Measurements from ENCODE around the gene WDR81. TPM values are rescaled to one million over a fixed set of nuclear protein-coding genes. Genes with fewer than 3 reads are reported as not detected.

Gene WDR81
- total and polyA plus RNA-seq, 2 donors (not counting 1 experiment from before 2014, with no cell fraction given), result 52.7 to 102 TPM

DNA sequence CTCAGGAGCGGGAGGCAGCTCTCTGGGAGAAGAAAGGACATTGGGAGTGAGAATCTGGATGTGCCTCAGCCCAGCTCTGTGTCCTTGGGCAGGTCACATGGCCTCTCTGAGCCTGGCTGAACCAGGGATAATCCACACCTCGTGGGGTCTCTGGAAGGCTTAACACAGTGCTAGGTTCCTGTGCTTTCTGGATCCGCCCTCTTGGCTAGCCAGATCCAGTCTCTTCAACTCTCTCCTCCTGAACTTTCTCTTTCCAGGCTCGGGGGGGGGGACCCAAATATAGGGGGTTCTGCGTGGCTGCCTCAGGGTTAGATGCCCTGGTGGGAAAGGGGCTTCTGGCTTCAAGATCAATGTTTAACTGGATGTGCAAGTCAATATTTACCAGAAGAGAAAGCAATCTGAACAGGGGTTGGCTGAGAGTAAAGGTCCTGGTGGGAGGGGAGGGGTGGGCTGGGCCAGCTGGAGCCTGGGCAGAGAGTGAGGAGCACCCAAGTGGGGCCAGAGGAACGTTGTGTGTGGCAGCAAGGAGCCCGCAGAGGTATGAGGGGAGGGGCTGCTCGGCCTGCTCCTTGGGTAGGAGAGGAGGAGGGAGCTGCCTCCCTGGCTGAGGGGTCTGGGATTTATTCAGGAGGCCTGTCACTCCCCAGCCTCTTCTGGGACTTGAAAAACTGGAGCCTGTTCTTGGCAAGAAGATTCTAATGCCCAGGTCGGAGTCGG, 18.0 kb downstream of the WDR81 start, which contains the start of gene SERPINF2:
Gene SERPINF2, plus strand, starts transcription at position 501 of the 717 bp plus-strand sequence. CDS start 2,125 bp downstream, outside the sequence.
- H3K27ac Mint-ChIP-seq, result peak within 1 kb of the TSS; percentile 46

More for the DNA sequence above, 18.0 kb downstream of the WDR81 start, which contains the start of gene SERPINF2:
- no peaks in the 10 kb centered on the region for H3K27me3 Mint-ChIP-seq
- Histone ChIP-seq H3K79me2 (ENCODE audit: control insufficient read depth, insufficient read depth, low read length) (no peaks in the 10 kb centered on the region), H3K4me3 (ENCODE audit: control extremely low read depth in 1 of 5, extremely low read depth in 1 of 5, insufficient read depth in 1 of 5, low read depth in 2 of 5, low read length in 4 of 5) (no peak within 1 kb of the TSS), H4K20me1 (ENCODE audit: control insufficient read depth, insufficient read depth, low read length, poor library complexity, severe bottlenecking) (peaks cover 7% of the 10 kb centered on the region), H3K9ac (ENCODE audit: low read length) (no peak within 1 kb of the TSS), H3K27ac (ENCODE audit: low read length in 2 of 2) (no peak within 1 kb of the TSS), H3K9me3 (ENCODE audit: control extremely low read depth in 1 of 3, control insufficient read depth in 2 of 3, insufficient read depth in 1 of 3, low read length in 2 of 3) (no peaks in the 10 kb centered on the region), H3K36me3 (replicated peaks in 1 of 2; ENCODE audit: control extremely low read depth in 1 of 2, control insufficient read depth in 1 of 2, extremely low read depth in 1 of 2, insufficient read depth in 2 of 2, low read length in 1 of 2) (peaks cover 0 to 8% of the 10 kb centered on the region in 2 experiments), H3K4me2 (replicated peaks; ENCODE audit: low read depth, low read length, poor library complexity, severe bottlenecking) (no peak within 1 kb of the TSS), H2AFZ (ENCODE audit: insufficient read depth, low read depth, low read length, poor library complexity, severe bottlenecking) (no peak within 1 kb of the TSS), H3K4me1 (ENCODE audit: control insufficient read depth in 2 of 2, insufficient read depth in 2 of 2, low read length in 2 of 2) (no peaks in the 10 kb centered on the region), H3K27me3 (replicated peaks in 1 of 4; ENCODE audit: control extremely low read depth in 1 of 4, control insufficient read depth in 3 of 4, insufficient read depth in 4 of 4, low read length in 3 of 4) (no peaks in the 10 kb centered on the region)
- H3K4me1 Mint-ChIP-seq, result no peaks in the 10 kb centered on the region
- H3K9me3 Mint-ChIP-seq (ENCODE audit: insufficient read depth), result no peaks in the 10 kb centered on the region
- ChIA-PET CTCF (no interaction called here), POLR2A (no interaction called here)
- DNase-seq (no peak), ATAC-seq (ENCODE audit: low read depth) (no peak)
- no peak for TF ChIP-seq EZH2 (IDR thresholded peaks at IDR 0.05; ENCODE audit: borderline replicate concordance, insufficient read depth, low read depth, low read length, poor library complexity, severe bottlenecking)
- TF ChIP-seq CTCF (IDR thresholded peaks at IDR 0.05), result no peak
- WGBS (ENCODE audit: insufficient coverage), result 81% methylated on average over 7 of the region's 10 CpGs
- intact Hi-C loops (cut with micrococcal nuclease), result no loop called here
- no peak within 1 kb of the TSS for H3K4me3 Mint-ChIP-seq
